ENCODE results near the gene ERN1. TPM values are rescaled to one million over a fixed set of nuclear protein-coding genes. Genes with fewer than 3 reads are reported as not detected.
"Not testable (repeated sequence)": the region's sequence is repeated elsewhere in the genome, so short reads cannot be mapped to it uniquely, and the experiment has no call there.

The ERN1 gene
- polyA plus RNA-seq, 1 experiment: 8.6 TPM

GRCh38 chr17:64174686-64175456 lies 44.9 kb upstream of the ERN1 start:
- no peak for DNase-seq (ENCODE audit: low read depth)
- H3K4me3 ChIP-seq (ENCODE audit: low read depth, low read length): no peak overlapping the region
- no peak for TF ChIP-seq CTCF (IDR thresholded peaks at IDR 0.05; ENCODE audit: insufficient read depth, low read depth, low read length)
- no peaks in the 10 kb centered on the region for H3K27me3 ChIP-seq (ENCODE audit: control insufficient read depth, insufficient read depth, low read length)
- ChIA-PET POLR2A (no interaction called here), CTCF (interaction anchor here (0.9 to 1.2 kb wide), 2 partner anchors 41 to 95 kb away, joined by 3 to 4 read pairs; no protein-coding TSS in a partner anchor)
- 0 out of 2 replicates have a peak, but pooled peaks cover 1% of the 10 kb centered on the region for H3K36me3 ChIP-seq (ENCODE audit: control insufficient read depth, insufficient read depth, low read length)

GRCh38 chr17:64173646-64174045 lies 43.7 kb upstream of the ERN1 start:
- DNase-seq (ENCODE audit: low read depth): no peak
- POLR2A ChIA-PET: no interaction called here
- Histone ChIP-seq H3K36me3 (ENCODE audit: control insufficient read depth, insufficient read depth, low read length) (0 out of 2 replicates have a peak, but pooled peaks cover 1% of the 10 kb centered on the region), H3K27me3 (ENCODE audit: control insufficient read depth, insufficient read depth, low read length) (no peaks in the 10 kb centered on the region), H3K4me3 (ENCODE audit: low read depth, low read length) (no peak overlapping the region)
- no peak for TF ChIP-seq CTCF (IDR thresholded peaks at IDR 0.05; ENCODE audit: insufficient read depth, low read depth, low read length)
- CTCF ChIA-PET: interaction anchor here (0.6 to 0.9 kb wide), 2 partner anchors 40 to 210 kb away, joined by 3 to 6 read pairs; no protein-coding TSS in a partner anchor

- no peak overlapping the region for H3K4me3 ChIP-seq (ENCODE audit: low read depth, low read length)
- no peak for DNase-seq (ENCODE audit: low read depth)
- TF ChIP-seq CTCF (IDR thresholded peaks at IDR 0.05; ENCODE audit: insufficient read depth, low read depth, low read length): no peak
- ChIA-PET POLR2A (no interaction called here), CTCF (interaction anchor here (0.7 to 0.9 kb wide), 2 partner anchors 18 to 39 kb away, joined by 3 read pairs; no protein-coding TSS in a partner anchor)
- no peaks in the 10 kb centered on the region for H3K27me3 ChIP-seq (ENCODE audit: control insufficient read depth, insufficient read depth, low read length)
- H3K36me3 ChIP-seq (ENCODE audit: control insufficient read depth, insufficient read depth, low read length): 0 out of 2 replicates have a peak, but pooled peaks cover 1% of the 10 kb centered on the region
Measured at GRCh38 chr17:64172510-64172909, 42.6 kb upstream of the ERN1 start.

GRCh38 chr17:64171041-64171440 lies 41.1 kb upstream of the ERN1 start:
- ChIA-PET CTCF (no interaction called here), POLR2A (no interaction called here)
- Histone ChIP-seq H3K4me3 (ENCODE audit: low read depth, low read length) (no peak overlapping the region), H3K27me3 (ENCODE audit: control insufficient read depth, insufficient read depth, low read length) (no peaks in the 10 kb centered on the region), H3K36me3 (ENCODE audit: control insufficient read depth, insufficient read depth, low read length) (0 out of 2 replicates have a peak, but pooled peaks cover 1% of the 10 kb centered on the region)
- no peak for TF ChIP-seq CTCF (IDR thresholded peaks at IDR 0.05; ENCODE audit: insufficient read depth, low read depth, low read length)
- no peak for DNase-seq (ENCODE audit: low read depth)

GRCh38 chr17:64170286-64170685 lies 40.3 kb upstream of the ERN1 start:
- DNase-seq (ENCODE audit: low read depth): no peak
- Histone ChIP-seq H3K36me3 (ENCODE audit: control insufficient read depth, insufficient read depth, low read length) (0 out of 2 replicates have a peak, but pooled peaks cover 1% of the 10 kb centered on the region), H3K27me3 (ENCODE audit: control insufficient read depth, insufficient read depth, low read length) (no peaks in the 10 kb centered on the region), H3K4me3 (ENCODE audit: low read depth, low read length) (no peak overlapping the region)
- TF ChIP-seq CTCF (IDR thresholded peaks at IDR 0.05; ENCODE audit: insufficient read depth, low read depth, low read length): no peak
- ChIA-PET CTCF (interaction anchor here (1.9 kb wide), 1 partner anchor 16 kb away, joined by 5 read pairs; no protein-coding TSS in a partner anchor), POLR2A (no interaction called here)

GRCh38 chr17:64167666-64168065 lies 37.7 kb upstream of the ERN1 start:
- H3K4me3 ChIP-seq (ENCODE audit: low read depth, low read length); CTCF ChIA-PET; H3K36me3 ChIP-seq (ENCODE audit: control insufficient read depth, insufficient read depth, low read length); DNase-seq (ENCODE audit: low read depth); H3K27me3 ChIP-seq (ENCODE audit: control insufficient read depth, insufficient read depth, low read length): not testable (repeated sequence)
- POLR2A ChIA-PET: interaction anchor here (0.5 kb wide), 1 partner anchor 135 kb away, joined by 3 read pairs; no protein-coding TSS in a partner anchor
